ENCODE measurements around the gene NDUFB10.

- TF ChIP-seq, protein P1, sequence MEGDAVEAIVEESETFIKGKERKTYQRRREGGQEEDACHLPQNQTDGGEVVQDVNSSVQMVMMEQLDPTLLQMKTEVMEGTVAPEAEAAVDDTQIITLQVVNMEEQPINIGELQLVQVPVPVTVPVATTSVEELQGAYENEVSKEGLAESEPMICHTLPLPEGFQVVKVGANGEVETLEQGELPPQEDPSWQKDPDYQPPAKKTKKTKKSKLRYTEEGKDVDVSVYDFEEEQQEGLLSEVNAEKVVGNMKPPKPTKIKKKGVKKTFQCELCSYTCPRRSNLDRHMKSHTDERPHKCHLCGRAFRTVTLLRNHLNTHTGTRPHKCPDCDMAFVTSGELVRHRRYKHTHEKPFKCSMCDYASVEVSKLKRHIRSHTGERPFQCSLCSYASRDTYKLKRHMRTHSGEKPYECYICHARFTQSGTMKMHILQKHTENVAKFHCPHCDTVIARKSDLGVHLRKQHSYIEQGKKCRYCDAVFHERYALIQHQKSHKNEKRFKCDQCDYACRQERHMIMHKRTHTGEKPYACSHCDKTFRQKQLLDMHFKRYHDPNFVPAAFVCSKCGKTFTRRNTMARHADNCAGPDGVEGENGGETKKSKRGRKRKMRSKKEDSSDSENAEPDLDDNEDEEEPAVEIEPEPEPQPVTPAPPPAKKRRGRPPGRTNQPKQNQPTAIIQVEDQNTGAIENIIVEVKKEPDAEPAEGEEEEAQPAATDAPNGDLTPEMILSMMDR (IDR thresholded peaks at IDR 0.05) = no peak
- TF ChIP-seq ZFX (IDR thresholded peaks at IDR 0.05; ENCODE audit: borderline replicate concordance) = no peak
Measured at GRCh38 chr16:1993731-1994131, 34.4 kb downstream of the NDUFB10 start.

All from 22Rv1 (cell line).